GM11168 (cell line): ENCODE results near the gene DDX39A.

Experiments used
- in situ Hi-C: fragments of 300-500 bp; cut with MboI; formaldehyde crosslinking; loops from one replicate; pipeline ENCODE4 v1.12.0; 2022; ENCODE audit warnings: low sequenced_read_pairs; ENCODE audit not compliant: unreplicated experiment

Gene DDX39A

GRCh38 chr19:14435320-14436050 lies 16.3 kb upstream of the DDX39A start:
- in situ Hi-C loops, result no loop called here

GRCh38 chr19:14434543-14435319 lies 15.6 kb upstream of the DDX39A start:
- in situ Hi-C loops, result no loop called here

DNA sequence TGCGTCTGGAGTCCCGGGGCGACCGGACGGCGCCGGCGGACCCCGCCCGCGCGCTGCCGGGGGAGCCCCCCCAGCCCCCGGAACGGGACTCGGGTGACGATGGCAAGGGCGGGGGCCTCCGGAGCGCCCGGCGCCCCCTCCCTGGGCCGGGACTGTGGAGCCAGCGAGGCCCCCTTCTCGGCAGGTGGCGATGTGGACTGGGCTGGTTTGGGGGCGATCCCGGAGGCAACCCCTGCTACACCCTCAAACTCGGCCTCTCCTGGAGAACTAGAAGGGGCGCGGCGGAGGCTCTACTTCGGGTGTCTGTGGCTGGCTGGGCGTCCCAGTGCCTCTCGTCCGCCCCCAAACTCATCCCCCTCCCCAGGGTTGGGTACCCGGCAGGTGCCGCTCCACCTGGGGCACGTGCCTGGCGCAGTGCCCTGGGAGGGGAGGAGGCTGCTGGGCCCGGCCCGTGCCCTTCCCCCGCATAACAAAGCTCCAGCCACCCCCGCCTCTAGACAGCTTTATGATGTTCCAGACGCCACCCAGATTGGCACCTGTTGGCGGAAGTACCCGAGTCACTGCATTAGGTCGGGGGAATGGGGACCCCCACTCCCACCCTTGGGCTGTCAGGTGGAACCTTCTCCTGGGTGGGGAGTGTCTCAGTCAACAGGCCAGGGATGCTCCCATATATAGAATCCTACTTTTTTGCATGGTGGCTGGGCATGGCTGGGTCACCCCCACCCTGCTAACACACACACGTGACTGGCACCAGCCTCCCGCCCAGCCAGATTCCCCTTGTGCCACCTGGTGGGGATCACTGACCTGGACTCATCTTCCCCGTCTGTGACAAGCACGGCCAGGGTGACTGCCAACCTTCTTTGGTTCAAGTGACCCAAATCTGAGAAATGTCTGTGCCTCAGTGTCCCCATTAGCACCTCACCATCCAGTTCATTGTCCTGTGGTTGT lies 14.7 kb upstream of the DDX39A start:
- in situ Hi-C loops, result no loop called here

GRCh38 chr19:14432791-14433553 lies 13.8 kb upstream of the DDX39A start, which contains the start of gene PKN1:
TSS of gene PKN1 (plus strand) at chr19:14433306. CDS start at chr19:14433522, 216 bp downstream.
- in situ Hi-C loops, result no loop called here

GRCh38 chr19:14430712-14431111 lies 11.6 kb upstream of the DDX39A start:
- in situ Hi-C loops, result no loop called here

GRCh38 chr19:14428882-14429416 lies 9.8 kb upstream of the DDX39A start:
- in situ Hi-C loops, result no loop called here

DNA sequence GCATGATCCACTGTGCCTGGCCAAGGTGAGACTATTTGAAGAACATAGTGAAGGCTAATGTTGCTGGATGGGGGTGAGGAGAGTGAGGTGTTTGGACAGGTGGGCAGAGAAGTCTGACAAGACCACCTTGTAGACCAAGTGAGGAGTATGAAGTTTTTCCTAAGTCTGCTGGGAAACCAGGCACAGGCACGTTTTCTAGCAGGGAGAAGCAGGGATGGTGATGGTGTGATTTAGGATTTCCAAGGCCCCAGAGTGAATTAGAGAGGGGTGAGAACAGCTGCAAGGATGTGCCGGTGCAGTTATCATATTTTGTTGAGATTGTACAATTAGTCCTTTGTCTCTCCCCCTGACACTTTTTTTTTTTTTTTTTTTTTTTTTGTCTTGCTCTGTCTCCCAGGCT lies 8.3 kb upstream of the DDX39A start:
- in situ Hi-C loops, result no loop called here

GRCh38 chr19:14425696-14426138 lies 6.6 kb upstream of the DDX39A start:
- in situ Hi-C loops, result no loop called here

- in situ Hi-C loops, result no loop called here
These were observed 360 bp downstream of the DDX39A start for GRCh38 chr19:14418856-14419105.

GRCh38 chr19:14416817-14417231 lies 2.3 kb downstream of the DDX39A start:
- in situ Hi-C loops, result no loop called here

- in situ Hi-C loops, result no loop called here
These were observed 4.0 kb downstream of the DDX39A start for GRCh38 chr19:14414926-14415690.

DNA sequence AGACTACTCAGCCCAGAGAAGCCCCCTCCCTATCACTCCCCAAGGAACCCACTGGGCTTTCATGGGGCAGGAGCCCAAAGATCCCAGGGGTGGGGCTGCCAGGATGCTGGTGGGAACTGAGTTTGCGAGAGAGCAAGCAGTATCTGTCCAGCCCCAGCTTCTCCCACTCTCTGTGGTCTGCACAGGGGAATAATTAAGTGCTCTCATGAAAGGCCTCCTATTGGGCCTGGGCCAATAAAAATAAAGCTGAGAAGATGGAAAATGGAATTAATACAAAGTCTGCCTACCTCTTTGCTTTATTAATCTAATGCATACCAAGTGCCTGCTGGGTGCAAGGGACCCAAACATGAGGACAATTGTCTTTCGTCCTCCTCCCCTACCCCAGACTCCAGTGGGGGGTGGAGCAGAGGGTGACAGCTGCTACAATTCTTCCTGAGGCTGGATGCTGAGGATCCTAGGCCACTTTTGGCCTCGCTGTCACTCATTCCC lies 5.4 kb downstream of the DDX39A start:
- in situ Hi-C loops, result no loop called here

GRCh38 chr19:14412996-14413692 lies 6.0 kb downstream of the DDX39A start:
- in situ Hi-C loops, result no loop called here

DNA sequence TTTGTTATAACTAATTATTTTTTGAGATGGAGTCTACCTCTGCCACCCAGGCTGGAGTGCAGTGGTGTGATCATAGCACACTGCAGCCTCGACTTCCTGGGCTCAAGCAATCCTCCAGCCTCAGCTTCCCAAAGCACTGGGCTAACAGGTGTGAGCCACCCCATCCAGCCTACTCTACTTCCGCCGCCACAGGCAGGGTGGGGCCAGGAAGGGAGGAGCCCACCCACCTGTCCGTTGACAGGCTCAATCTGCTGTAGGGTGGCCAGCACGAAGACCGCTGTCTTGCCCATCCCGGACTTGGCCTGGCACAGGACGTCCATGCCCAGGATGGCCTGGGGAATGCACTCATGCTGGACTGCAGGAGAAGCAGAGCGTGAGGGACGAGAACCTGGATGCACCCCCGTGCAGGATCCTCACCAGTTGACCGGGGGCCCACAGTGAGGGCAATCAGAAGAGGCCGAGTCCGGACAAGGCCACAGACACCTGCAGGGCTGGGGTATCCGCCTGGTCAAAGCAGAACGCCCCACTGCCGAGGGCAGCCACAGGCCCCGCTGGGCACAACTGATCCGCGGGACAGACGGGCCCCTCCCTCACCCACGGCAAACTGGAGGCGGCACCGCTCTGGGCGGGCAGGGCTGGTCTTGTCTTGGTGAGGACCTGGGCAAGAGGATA lies 6.7 kb downstream of the DDX39A start:
- in situ Hi-C loops, result no loop called here

DNA sequence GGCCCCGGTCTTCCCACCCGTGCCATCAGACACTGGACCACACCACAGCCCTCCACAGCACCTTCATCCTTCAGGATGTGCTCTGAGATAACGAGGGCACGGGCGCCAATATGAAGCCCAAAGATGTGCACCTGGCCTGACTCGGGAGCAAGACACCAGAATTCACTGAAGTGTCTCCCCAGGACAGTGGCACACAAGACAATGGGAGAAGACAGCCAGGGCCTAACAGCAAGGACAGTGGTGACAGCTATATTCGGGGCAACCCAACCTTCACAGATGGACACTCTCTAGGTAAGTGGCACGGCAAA lies 7.2 kb downstream of the DDX39A start:
- in situ Hi-C loops, result no loop called here

DNA sequence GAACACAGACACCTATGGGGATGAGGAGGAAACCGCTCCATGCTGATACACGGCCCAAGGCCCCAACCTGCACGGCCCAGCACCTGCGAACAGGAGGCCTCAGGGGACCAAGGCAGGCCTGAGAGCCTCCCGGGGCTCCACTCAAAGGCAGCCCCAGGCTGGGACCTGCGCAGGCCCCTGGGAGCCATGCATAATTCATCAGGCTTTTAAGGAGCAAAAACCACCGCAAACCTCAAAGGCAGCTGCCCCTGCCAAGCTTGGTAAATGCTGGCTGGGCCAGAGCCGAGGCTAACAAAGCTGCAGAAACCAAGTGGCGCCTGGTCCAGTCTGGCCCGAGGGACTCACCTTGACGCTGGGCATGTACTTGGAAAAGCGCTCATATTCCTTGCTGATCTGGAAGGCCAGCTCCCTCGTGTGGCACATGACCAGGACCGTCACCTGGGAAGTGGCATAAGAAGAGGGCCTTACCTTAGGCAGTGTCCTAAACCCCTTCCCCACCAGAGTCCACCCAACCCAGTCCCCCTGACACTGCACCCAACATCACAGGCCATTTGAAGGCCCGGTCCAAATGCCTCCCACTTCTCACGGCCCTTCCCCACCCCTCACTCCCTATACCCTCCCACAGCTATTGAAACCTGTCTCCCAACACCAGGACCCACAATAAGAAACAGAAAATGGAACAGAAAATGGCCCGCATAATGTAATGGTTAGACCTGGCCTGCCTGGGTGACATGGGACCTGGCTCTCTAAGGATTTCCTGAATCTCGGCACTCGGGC lies 7.8 kb downstream of the DDX39A start:
- in situ Hi-C loops, result no loop called here
